ENCODE measurements around the gene AUNIP. TPM values are rescaled to one million over a fixed set of nuclear protein-coding genes. Genes with fewer than 3 reads are reported as not detected.

AUNIP gene
- total and polyA plus RNA-seq, 2 donors (not counting 1 experiment from before 2014, with no cell fraction given): 0.33 to 1.2 TPM

DNA sequence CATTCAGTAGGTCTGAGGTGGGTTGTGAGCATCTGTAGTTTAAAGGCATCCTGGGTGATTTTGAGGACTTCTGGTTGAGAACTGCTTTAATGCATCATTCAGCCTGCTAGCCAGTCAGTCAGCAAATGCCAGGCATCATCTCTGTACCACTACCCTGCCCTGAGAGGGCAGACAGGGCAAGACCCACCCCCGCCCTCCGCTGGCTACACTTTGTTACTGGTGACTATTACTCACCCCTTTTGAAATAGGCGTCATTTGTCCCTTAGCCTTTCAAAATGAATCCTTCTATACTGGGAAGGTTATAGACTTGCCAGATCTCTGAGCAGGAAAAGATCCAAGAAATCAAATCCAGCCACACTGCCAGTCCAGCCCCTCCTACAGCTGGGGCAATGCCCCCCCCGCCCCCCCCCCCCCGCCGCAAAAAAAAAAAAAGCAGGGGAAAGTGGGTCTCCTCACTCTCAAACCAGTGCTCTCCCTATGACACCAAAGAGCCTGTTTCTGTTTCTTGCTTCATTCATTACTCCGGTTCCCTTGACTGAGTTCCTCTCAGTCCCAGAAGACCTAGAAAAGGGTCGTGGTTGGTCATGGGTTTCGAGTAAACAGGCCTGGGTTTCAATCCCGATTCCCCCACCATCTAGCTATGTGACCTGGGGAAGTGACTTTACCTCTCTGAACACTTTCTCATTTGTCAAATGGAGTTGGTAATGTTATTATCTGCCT lies 54.9 kb downstream of the AUNIP start:
- Histone ChIP-seq H2AFZ (ENCODE audit: low read length) (no peak overlapping the region), H3K9ac (ENCODE audit: insufficient read depth, low read length) (no peak overlapping the region), H3K36me3 (ENCODE audit: control insufficient read depth, insufficient read depth, low read length) (no peaks in the 10 kb centered on the region), H3K4me3 (replicated peaks in 1 of 4; ENCODE audit: control extremely low read depth in 1 of 4, insufficient read depth in 1 of 4, low read depth in 3 of 4, low read length in 4 of 4) (no peak overlapping the region), H3K79me2 (ENCODE audit: control insufficient read depth, insufficient read depth, low read length) (peaks cover 4% of the 10 kb centered on the region), H3K9me3 (ENCODE audit: control insufficient read depth, insufficient read depth, low read depth, low read length) (no peaks in the 10 kb centered on the region), H4K20me1 (ENCODE audit: control insufficient read depth, extremely low read depth, insufficient read depth, low read length) (no peaks in the 10 kb centered on the region), H3K27ac (ENCODE audit: insufficient read depth, low read length) (no peak overlapping the region), H3K4me2 (ENCODE audit: extremely low read depth, insufficient read depth, low read length) (no peak overlapping the region), H3K4me1 (ENCODE audit: control insufficient read depth, extremely low read depth, insufficient read depth, low read length) (peaks cover 18% of the 10 kb centered on the region), H3K27me3 (ENCODE audit: control insufficient read depth, insufficient read depth, low read length) (no peaks in the 10 kb centered on the region)
- no peak for TF ChIP-seq EZH2 (IDR thresholded peaks at IDR 0.05; ENCODE audit: low read length, missing control alignments)
- TF ChIP-seq CTCF (conservative IDR thresholded peaks at IDR 0.05 in 1 of 2, IDR thresholded peaks at IDR 0.05 in 1 of 2; ENCODE audit: low read depth in 1 of 2, low read length in 2 of 2): no peak
- peak in 1 of 2 donors; percentile 62 for DNase-seq (ENCODE audit: low read depth in 2 of 2)

- H3K27ac ChIP-seq (ENCODE audit: insufficient read depth, low read length): no peak overlapping the region
- DNase-seq (ENCODE audit: low read depth in 2 of 2): no peak
- H2AFZ ChIP-seq (ENCODE audit: low read length): no peak overlapping the region
- no peak overlapping the region for H3K9ac ChIP-seq (ENCODE audit: insufficient read depth, low read length)
- no peak overlapping the region for H3K4me2 ChIP-seq (ENCODE audit: extremely low read depth, insufficient read depth, low read length)
- H3K4me3 ChIP-seq (replicated peaks in 1 of 4; ENCODE audit: control extremely low read depth in 1 of 4, insufficient read depth in 1 of 4, low read depth in 3 of 4, low read length in 4 of 4): no peak overlapping the region
- no peaks in the 10 kb centered on the region for H3K27me3 ChIP-seq (ENCODE audit: control insufficient read depth, insufficient read depth, low read length)
- H3K4me1 ChIP-seq (ENCODE audit: control insufficient read depth, extremely low read depth, insufficient read depth, low read length): peaks cover 18% of the 10 kb centered on the region
- H4K20me1 ChIP-seq (ENCODE audit: control insufficient read depth, extremely low read depth, insufficient read depth, low read length): no peaks in the 10 kb centered on the region
- no peaks in the 10 kb centered on the region for H3K36me3 ChIP-seq (ENCODE audit: control insufficient read depth, insufficient read depth, low read length)
- TF ChIP-seq EZH2 (IDR thresholded peaks at IDR 0.05; ENCODE audit: low read length, missing control alignments): no peak
- TF ChIP-seq CTCF (conservative IDR thresholded peaks at IDR 0.05 in 1 of 2, IDR thresholded peaks at IDR 0.05 in 1 of 2; ENCODE audit: low read depth in 1 of 2, low read length in 2 of 2): no peak
- H3K79me2 ChIP-seq (ENCODE audit: control insufficient read depth, insufficient read depth, low read length): peaks cover 4% of the 10 kb centered on the region
- H3K9me3 ChIP-seq (ENCODE audit: control insufficient read depth, insufficient read depth, low read depth, low read length): no peaks in the 10 kb centered on the region
Observed at GRCh38 chr1:25803368-25803767, 55.9 kb downstream of the AUNIP start.

- Histone ChIP-seq H3K27me3 (ENCODE audit: control insufficient read depth, insufficient read depth, low read length) (no peaks in the 10 kb centered on the region), H4K20me1 (ENCODE audit: control insufficient read depth, extremely low read depth, insufficient read depth, low read length) (no peaks in the 10 kb centered on the region), H3K9me3 (ENCODE audit: control insufficient read depth, insufficient read depth, low read depth, low read length) (no peaks in the 10 kb centered on the region), H3K4me3 (replicated peaks in 1 of 4; ENCODE audit: control extremely low read depth in 1 of 4, insufficient read depth in 1 of 4, low read depth in 3 of 4, low read length in 4 of 4) (no peak overlapping the region), H3K27ac (ENCODE audit: insufficient read depth, low read length) (no peak overlapping the region), H3K4me1 (ENCODE audit: control insufficient read depth, extremely low read depth, insufficient read depth, low read length) (peaks cover 18% of the 10 kb centered on the region), H3K36me3 (ENCODE audit: control insufficient read depth, insufficient read depth, low read length) (no peaks in the 10 kb centered on the region), H3K9ac (ENCODE audit: insufficient read depth, low read length) (no peak overlapping the region), H2AFZ (ENCODE audit: low read length) (no peak overlapping the region), H3K4me2 (ENCODE audit: extremely low read depth, insufficient read depth, low read length) (no peak overlapping the region), H3K79me2 (ENCODE audit: control insufficient read depth, insufficient read depth, low read length) (peaks cover 4% of the 10 kb centered on the region)
- no peak for DNase-seq (ENCODE audit: low read depth in 2 of 2)
- no peak for TF ChIP-seq CTCF (conservative IDR thresholded peaks at IDR 0.05 in 1 of 2, IDR thresholded peaks at IDR 0.05 in 1 of 2; ENCODE audit: low read depth in 1 of 2, low read length in 2 of 2)
- TF ChIP-seq EZH2 (IDR thresholded peaks at IDR 0.05; ENCODE audit: low read length, missing control alignments): no peak
Observed at GRCh38 chr1:25802915-25803314, 56.3 kb downstream of the AUNIP start.
